ENCODE data around the gene TBK1. TPM values are rescaled to one million over a fixed set of nuclear protein-coding genes. Genes with fewer than 3 reads are reported as not detected.

The TBK1 gene
- total RNA-seq, 3 donors from 2014 or later, result 16.2 to 23.0 (median 17.9) TPM

DNA sequence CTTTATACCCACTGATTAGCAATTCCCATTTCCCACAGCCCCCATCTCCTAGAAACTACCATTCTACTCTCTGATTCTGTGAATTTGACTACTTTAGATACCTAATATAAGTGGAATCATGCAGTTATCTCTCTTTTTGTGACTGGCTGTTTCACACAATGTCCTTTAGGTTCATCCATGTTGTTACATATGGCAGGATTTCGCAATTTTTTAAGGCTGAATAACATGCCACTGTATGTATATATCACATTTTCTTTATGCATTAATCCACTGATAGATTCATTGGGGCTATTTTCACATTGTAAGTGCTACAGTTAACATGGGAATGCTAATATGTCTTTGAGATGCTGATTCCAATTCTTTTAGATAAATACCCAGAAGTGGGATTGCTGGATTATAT, 11.8 kb upstream of the TBK1 start:
- Histone ChIP-seq H3K36me3 (ENCODE audit: low read depth) (peaks cover 8% of the 10 kb centered on the region), H3K4me1 (ENCODE audit: low read depth) (no peaks in the 10 kb centered on the region), H3K9me3 (no peaks in the 10 kb centered on the region), H3K4me3 (no peak overlapping the region)
- intact Hi-C loops (cut with DNase I, micrococcal nuclease), result no loop called here
- no peak for DNase-seq
- TF ChIP-seq, protein P1, sequence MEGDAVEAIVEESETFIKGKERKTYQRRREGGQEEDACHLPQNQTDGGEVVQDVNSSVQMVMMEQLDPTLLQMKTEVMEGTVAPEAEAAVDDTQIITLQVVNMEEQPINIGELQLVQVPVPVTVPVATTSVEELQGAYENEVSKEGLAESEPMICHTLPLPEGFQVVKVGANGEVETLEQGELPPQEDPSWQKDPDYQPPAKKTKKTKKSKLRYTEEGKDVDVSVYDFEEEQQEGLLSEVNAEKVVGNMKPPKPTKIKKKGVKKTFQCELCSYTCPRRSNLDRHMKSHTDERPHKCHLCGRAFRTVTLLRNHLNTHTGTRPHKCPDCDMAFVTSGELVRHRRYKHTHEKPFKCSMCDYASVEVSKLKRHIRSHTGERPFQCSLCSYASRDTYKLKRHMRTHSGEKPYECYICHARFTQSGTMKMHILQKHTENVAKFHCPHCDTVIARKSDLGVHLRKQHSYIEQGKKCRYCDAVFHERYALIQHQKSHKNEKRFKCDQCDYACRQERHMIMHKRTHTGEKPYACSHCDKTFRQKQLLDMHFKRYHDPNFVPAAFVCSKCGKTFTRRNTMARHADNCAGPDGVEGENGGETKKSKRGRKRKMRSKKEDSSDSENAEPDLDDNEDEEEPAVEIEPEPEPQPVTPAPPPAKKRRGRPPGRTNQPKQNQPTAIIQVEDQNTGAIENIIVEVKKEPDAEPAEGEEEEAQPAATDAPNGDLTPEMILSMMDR (IDR thresholded peaks at IDR 0.05), result no peak
- ATAC-seq, result no peak

DNA sequence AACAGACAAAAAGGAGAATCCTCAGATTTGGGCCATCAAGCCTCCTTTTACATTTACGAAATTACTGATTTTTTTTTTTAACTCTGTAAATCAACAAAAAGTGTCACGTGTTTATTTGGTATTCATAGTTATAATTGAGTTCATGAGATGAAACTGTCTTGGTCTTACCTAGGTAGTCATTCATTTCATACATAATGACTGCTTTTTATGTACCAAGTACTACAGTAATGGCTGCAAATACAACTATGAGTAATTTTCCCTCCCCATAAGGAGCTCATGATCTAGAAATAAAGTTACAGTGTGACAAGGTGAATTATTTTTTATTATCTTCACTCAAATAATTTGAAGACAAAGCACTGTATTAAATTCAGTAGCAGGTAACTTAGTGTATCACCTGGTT, 6.4 kb upstream of the TBK1 start:
- no peak for ATAC-seq
- no peaks in the 10 kb centered on the region for H3K36me3 ChIP-seq (ENCODE audit: low read depth)
- DNase-seq, result no peak
- TF ChIP-seq, protein P1 (IDR thresholded peaks at IDR 0.05), result no peak
- intact Hi-C loops (cut with DNase I, micrococcal nuclease), result no loop called here
- H3K9me3 ChIP-seq, result no peaks in the 10 kb centered on the region
- H3K4me3 ChIP-seq, result no peak overlapping the region
- H3K4me1 ChIP-seq (ENCODE audit: low read depth), result no peaks in the 10 kb centered on the region

DNA sequence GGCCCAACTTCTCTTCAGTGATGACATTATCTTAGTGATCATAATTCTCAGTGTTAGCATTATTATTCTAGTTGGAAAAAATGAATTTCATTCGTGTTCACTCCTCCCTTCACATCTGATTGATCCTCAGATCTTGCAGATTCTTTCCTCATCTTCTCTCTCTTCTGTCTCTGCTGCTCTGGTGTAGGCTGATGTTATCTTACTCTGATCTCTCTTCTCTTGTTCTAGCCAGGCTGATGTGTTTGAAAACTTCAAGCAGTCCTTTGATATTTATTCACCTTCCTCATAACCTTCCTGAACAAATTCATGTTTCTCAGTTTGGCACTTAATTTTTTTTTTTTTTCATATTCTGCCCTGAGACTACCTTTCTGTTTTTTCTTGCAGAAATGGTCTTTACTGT, 5.6 kb upstream of the TBK1 start:
- Histone ChIP-seq H3K4me3 (no peak overlapping the region), H3K4me1 (ENCODE audit: low read depth) (no peaks in the 10 kb centered on the region), H3K36me3 (ENCODE audit: low read depth) (no peaks in the 10 kb centered on the region), H3K9me3 (no peaks in the 10 kb centered on the region)
- DNase-seq (no peak), ATAC-seq (no peak)
- TF ChIP-seq, protein P1 (IDR thresholded peaks at IDR 0.05), result no peak
- intact Hi-C loops (cut with DNase I, micrococcal nuclease), result no loop called here

DNA sequence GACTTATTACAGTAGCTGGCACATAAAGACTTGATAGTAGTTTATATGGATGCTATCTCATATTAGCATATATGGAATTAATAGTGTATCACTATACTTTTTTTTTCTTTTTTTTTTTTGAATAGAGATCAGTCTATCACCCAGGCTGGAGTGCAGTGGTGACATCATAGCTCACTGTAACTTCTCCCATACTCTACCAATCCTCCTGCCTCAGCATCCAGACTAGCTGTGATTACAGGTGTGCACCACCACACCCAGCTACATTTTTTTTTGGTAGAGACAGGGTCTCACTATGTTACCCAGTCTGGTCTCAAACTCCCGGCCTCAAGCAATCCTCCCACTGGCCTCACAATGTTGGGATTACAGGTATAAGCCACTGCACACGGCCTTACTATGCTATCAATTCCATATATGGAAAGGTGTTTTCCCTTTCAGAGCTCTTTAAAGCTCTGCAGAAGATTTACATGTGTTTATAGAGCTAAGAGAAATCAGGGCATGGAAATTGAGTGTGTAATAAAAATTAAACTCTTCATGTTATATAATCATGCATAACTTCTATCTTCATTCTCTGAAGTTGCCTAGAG, 1.8 kb upstream of the TBK1 start:
- ATAC-seq, result no peak
- H3K4me3 ChIP-seq, result no peak overlapping the region
- DNase-seq, result no peak
- H3K9me3 ChIP-seq, result no peaks in the 10 kb centered on the region
- intact Hi-C loops (cut with DNase I, micrococcal nuclease), result no loop called here
- H3K36me3 ChIP-seq (ENCODE audit: low read depth), result no peaks in the 10 kb centered on the region
- TF ChIP-seq, protein P1 (IDR thresholded peaks at IDR 0.05), result no peak
- H3K4me1 ChIP-seq (ENCODE audit: low read depth), result peaks cover 8% of the 10 kb centered on the region

DNA sequence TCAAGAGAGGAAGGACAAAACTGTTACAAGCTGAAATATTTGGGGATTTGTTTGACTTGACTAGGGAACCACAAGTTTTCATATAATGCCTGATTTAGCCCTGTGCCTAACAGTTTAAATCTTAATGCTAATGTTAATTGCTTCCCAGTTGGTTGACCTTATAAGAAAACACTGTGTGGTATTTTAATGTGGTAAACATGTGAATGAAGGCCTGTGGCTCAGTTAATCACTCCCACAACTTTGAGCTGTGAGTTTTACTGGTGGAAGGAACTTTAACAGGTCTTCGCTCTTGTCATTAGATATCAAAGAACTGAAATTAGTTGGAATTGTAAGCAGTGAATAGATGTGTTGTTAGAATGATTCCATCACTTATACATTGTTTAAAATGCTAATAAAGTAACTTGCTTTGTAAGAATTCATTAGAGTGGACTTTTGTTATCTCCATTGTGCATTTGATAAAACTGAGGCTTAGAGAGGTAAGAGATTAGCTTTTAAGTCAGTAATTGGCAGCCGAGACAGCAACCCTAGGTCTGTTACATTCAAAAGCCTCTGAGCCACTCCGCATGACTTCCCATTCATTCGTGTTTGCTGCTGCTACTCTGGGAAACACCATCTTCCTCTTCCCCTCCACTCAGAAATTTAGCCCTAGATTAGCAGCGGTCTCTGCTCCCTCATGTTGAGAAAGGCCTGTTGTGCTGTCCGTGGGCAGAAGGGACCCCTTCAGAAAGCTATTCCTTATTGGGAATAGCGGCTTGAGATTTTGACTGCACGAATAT, 1.0 kb upstream of the TBK1 start:
- TF ChIP-seq, protein P1 (IDR thresholded peaks at IDR 0.05), result no peak
- DNase-seq (peak in 1 of 3 donors; percentile 10), ATAC-seq (no peak)
- Histone ChIP-seq H3K4me1 (ENCODE audit: low read depth) (peaks cover 8% of the 10 kb centered on the region), H3K36me3 (ENCODE audit: low read depth) (no peaks in the 10 kb centered on the region), H3K9me3 (no peaks in the 10 kb centered on the region), H3K4me3 (peak overlapping the region; percentile 99)
- intact Hi-C loops (cut with DNase I, micrococcal nuclease), result no loop called here
